Myocyte (in vitro differentiated cells): Measurements from ENCODE around the gene EPHA3. TPM values are rescaled to one million over a fixed set of nuclear protein-coding genes. Genes with fewer than 3 reads are reported as not detected.

ENCODE experiments used
- DNase-seq: peaks from one replicate; pipeline ENCODE4 v3.0.0-alpha.2; 2012; ENCODE audit warnings: low read depth
- total RNA-seq: library from RNA; depleted of rRNA; stranded (reverse); fragments of >200 nt; gene quantifications from 2 replicates; pipeline ENCODE4 v1.2.3, GENCODE V29; 2014

EPHA3 gene
- total RNA-seq, 1 donor from 2014 or later, result 0.48 TPM

DNA sequence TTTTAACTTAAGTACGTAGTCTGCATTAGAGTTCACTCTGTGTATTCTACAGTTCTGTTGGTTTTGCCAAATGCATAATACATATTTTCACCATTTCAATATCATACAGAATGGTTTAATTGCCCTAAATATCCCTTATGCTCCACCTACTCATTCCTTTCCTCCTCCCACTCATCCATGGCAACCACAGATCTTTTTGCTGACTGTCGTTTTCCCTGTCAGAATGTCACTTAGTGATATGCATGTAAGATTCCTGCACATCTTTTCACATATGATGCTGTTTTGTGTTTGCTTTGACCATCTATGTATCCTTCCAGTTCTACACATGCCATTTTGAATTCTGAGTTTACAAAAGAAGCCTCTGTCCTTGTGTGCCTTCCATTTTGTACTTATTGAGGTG lies 36.7 kb downstream of the EPHA3 start:
- no peak for DNase-seq

DNA sequence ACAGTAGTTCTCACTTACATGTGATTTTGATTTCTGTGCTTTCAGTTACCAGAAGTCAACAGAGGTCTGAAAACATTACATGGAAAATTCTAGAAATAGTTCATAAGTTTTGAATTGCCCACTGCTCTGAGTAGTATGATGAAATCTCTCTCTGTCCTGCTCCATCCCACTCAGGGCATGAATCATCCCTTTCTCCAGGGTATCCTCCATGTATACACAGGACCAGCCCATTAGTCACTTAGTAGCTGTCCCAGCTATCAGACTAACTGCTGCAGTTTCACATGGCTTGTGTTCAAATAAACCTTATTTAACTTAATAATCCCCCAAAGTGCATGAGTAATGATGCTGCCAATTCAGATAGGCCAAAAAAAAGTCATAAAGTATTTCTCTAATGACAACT lies 38.6 kb downstream of the EPHA3 start:
- DNase-seq, result peak; percentile 58

- DNase-seq, result no peak
Observed at GRCh38 chr3:89154416-89154815, 47.0 kb downstream of the EPHA3 start.

DNA sequence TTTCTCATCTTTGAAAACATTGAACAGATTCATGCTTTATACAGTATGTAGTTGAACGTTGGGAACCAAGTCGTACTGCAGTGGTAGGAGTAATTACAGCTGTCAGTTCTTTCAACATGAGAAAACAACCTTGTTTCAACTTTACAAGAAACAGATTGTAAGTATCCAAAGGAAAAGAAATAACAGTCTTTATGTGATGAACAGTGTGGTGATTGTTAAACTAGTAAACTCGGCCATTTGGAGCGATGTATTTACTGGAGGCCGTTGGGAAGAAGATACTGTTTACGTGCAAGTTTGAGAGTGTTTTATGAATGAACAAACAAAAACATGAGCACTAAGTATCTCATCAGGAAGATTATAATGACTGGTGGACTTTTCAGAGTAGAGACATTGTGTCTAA lies 48.4 kb downstream of the EPHA3 start:
- no peak for DNase-seq

- no peak for DNase-seq
Observed at GRCh38 chr3:89157575-89157974, 50.2 kb downstream of the EPHA3 start.

DNA sequence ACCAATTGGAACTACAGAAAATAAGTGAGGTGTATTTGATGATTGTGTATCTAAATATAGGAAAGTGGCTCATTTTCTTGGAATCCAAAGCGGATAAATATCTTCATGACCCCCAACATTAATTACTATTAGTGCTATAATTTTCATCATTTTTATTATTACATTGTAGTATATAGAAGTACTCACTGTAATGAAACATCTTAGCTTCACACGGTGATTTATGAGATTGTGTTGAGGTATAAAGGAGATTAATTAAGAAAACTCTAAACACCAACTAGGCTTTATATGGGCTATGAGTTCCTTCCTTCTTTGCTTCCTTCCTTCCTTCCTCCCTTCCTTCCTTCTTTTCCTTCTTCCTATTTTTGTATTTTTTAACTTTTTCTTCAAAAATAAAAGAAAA lies 52.2 kb downstream of the EPHA3 start:
- DNase-seq, result no peak

DNA sequence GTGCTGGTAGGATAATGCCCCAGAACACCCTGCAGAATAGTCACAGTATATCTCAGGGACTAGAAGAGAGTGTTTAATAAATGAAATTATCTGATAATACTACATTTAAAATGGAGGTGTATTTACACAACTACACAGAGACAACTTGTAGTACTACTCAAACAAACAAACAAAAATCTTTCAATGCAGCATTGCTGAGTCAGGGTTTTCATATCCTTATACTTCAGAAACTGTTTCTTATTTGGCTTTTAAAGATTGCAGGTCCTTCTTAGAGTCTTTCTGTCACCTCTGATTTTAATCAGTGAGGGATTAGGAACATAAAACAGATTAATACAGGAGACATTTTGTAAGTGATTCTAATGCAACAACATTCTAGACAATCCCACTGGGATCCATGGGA lies 57.4 kb downstream of the EPHA3 start:
- DNase-seq, result no peak

- no peak for DNase-seq
Observed at GRCh38 chr3:89165636-89166263, 58.3 kb downstream of the EPHA3 start.

- no peak for DNase-seq
Observed at GRCh38 chr3:89171687-89172545, 64.5 kb downstream of the EPHA3 start.

GRCh38 chr3:89173546-89173945 lies 66.1 kb downstream of the EPHA3 start:
- DNase-seq, result peak; percentile 7

- DNase-seq, result peak; percentile 19
Observed at GRCh38 chr3:89179355-89180001, 72.1 kb downstream of the EPHA3 start.

DNA sequence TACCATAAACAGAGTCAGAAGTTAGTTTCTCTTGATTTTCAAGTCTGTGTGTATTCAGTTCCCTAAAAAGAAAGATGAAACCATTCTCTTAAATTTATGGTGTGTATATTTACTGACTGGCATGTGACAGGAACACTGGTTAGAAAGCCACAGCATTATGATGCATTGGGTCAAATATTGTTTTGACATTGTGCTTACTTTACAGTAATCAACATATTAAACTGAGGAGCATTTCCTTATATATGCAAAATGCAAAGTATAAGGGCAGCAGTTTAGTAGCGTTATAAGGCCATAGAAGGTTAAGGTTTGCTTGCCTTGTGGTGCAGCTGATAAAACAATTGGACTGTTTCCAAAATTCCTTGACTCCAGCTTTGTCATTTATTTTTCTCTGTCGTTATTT lies 72.9 kb downstream of the EPHA3 start:
- DNase-seq, result peak; percentile 13

DNA sequence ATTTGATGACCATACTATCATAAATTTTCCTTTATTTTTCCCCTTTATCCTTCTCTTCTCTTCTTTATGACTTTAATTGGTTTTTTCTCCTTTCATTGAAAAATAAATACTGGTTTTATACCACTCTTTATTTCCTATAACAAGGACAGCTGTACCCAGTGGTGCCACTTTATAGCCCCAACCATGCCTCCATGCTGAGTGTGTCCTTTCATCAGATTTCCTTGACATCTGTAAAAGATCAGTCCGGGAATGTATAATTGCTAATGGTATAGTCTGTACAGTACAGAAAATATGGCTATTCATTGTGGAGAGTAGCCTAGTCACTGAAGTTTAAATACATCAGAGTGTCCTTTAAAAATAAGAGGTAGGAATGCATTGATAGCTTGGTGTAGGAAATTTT lies 74.6 kb downstream of the EPHA3 start:
- DNase-seq, result no peak

- DNase-seq, result no peak
Observed at GRCh38 chr3:89184151-89184995, 77.0 kb downstream of the EPHA3 start.

- DNase-seq, result no peak
Observed at GRCh38 chr3:89186456-89186855, 79.0 kb downstream of the EPHA3 start.

DNA sequence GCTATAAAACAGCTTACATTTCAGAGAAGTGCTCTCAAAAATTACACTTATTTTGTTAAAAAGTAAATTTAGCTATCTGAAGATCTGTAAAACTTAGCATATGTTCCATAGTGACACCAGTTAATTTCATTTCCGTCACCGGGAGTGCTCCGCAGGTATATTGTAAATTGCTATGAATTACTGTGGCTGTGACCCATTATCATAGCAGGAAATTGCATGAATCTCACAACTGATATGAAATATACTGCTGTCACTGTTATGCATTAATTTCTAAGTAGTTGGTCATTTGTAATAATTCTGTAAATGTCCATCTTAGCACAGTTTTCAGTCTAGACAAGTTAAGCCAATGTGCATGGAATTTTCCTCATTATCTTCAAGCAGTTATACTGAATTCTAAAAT lies 91.2 kb downstream of the EPHA3 start:
- DNase-seq, result no peak

DNA sequence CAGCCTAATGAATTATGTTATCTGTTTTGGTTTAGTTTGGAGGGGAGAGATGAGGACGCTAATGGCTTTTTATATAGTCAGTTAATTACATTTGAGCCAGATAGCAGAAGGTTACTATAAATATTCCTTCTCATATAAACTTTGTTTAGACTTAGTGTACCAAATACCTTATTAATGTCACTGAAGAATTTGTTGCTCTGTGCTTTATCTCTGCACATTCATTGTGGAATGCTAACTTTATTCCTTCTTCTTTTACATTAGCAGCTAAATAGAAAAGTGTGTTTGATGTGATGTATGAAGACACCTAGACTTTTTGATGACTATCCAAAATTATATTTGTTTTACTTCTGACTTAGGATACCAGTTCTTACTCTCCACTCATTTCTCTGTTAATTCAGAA lies 105.2 kb downstream of the EPHA3 start:
- no peak for DNase-seq

DNA sequence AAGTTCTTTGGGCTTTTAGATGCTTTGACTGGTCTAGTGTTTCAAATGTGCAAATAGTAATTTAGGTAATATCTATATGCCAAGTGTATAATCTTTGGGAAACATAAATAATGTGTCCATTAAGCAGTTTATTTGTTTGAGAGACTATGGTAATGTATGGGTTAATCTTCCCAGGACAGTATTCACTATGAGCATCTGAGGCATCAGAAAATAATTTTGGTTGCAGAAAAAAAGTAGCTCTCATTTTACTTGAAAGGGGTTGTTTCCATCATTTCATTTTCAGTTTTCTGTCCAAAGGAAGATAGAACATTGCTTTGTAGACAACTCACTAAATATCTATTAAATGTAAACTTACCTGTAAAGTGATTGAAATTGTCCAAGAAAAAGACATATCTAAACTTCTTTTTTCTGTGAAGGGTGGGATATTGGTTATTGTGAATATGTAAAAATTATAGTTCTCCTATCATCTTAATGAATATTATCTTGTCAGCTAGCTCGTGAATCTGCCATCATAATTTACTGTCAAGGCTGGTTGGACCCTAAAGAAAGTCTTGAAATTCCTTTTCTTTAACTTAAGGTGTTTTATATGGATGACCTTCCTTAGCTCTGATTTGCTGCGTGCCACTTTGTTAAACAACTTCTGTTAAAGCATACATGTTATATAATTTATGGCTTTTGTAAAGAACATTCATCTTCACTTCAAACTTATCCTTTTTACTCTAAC lies 108.8 kb downstream of the EPHA3 start:
- peak; percentile 12 for DNase-seq

DNA sequence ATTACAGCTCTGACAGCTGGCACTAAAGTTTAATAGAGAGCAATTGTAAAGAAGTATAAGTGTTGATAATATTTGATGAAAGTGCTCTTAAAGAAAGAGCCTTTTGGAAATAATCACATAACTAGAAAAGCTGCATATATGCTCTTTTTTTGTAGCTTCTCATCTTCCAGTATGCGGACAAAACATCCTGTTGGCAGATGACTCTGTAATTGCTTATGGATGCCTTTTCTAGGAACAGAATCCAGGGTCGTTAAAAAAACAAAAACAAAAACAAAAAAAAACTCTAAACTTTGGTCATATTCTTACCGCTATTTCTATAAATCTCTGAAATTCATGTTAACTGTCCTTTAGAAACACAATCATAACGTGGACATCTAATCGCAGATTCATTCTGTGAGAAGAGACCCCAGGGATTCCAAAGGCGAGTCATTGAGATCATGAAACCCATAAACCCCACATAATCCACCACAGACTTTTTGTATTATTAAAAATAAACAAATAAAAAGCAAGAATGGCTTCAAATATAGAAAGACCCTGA lies 109.8 kb downstream of the EPHA3 start:
- DNase-seq, result no peak

GRCh38 chr3:89221924-89222323 lies 114.5 kb downstream of the EPHA3 start:
- DNase-seq, result no peak
